Ecto neural progenitor cell (in vitro differentiated cells): Measurements from ENCODE around the gene CAMTA1.
"Not testable (repeated sequence)": the region's sequence is repeated elsewhere in the genome, so short reads cannot be mapped to it uniquely, and the experiment has no call there.

Experiments used
- DNase-seq: peaks from one replicate; pipeline ENCODE4 v3.0.0-alpha.2; 2018; ENCODE audit warnings: low spot score

Gene CAMTA1, protein sequence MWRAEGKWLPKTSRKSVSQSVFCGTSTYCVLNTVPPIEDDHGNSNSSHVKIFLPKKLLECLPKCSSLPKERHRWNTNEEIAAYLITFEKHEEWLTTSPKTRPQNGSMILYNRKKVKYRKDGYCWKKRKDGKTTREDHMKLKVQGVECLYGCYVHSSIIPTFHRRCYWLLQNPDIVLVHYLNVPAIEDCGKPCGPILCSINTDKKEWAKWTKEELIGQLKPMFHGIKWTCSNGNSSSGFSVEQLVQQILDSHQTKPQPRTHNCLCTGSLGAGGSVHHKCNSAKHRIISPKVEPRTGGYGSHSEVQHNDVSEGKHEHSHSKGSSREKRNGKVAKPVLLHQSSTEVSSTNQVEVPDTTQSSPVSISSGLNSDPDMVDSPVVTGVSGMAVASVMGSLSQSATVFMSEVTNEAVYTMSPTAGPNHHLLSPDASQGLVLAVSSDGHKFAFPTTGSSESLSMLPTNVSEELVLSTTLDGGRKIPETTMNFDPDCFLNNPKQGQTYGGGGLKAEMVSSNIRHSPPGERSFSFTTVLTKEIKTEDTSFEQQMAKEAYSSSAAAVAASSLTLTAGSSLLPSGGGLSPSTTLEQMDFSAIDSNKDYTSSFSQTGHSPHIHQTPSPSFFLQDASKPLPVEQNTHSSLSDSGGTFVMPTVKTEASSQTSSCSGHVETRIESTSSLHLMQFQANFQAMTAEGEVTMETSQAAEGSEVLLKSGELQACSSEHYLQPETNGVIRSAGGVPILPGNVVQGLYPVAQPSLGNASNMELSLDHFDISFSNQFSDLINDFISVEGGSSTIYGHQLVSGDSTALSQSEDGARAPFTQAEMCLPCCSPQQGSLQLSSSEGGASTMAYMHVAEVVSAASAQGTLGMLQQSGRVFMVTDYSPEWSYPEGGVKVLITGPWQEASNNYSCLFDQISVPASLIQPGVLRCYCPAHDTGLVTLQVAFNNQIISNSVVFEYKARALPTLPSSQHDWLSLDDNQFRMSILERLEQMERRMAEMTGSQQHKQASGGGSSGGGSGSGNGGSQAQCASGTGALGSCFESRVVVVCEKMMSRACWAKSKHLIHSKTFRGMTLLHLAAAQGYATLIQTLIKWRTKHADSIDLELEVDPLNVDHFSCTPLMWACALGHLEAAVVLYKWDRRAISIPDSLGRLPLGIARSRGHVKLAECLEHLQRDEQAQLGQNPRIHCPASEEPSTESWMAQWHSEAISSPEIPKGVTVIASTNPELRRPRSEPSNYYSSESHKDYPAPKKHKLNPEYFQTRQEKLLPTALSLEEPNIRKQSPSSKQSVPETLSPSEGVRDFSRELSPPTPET (N-terminal part only)

DNA sequence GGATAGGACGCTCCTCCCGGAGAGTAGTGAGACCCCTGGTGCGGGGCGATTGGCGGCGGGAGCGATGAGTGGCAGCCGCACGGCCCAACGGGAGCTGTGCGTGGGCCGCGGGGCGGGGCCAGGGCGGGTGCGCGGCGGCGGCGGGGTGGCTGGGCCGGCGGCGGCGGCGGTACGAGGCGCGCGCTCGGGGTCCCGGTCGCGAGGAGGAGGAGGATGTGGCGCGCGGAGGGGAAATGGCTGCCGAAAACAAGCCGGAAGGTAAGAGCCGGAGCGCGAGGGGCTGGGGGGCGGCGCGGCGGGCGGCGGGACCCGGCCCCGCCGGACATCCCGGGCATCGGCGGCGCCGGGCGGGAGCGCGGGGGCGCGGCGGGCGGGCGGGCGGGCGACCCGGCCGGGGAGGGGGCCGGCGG is at the start of gene CAMTA1:
Gene CAMTA1 (plus strand): TSS at position 137 of the 410 bp plus-strand sequence. CDS start 77 bp downstream, at position 214.
- no peak for DNase-seq

DNA sequence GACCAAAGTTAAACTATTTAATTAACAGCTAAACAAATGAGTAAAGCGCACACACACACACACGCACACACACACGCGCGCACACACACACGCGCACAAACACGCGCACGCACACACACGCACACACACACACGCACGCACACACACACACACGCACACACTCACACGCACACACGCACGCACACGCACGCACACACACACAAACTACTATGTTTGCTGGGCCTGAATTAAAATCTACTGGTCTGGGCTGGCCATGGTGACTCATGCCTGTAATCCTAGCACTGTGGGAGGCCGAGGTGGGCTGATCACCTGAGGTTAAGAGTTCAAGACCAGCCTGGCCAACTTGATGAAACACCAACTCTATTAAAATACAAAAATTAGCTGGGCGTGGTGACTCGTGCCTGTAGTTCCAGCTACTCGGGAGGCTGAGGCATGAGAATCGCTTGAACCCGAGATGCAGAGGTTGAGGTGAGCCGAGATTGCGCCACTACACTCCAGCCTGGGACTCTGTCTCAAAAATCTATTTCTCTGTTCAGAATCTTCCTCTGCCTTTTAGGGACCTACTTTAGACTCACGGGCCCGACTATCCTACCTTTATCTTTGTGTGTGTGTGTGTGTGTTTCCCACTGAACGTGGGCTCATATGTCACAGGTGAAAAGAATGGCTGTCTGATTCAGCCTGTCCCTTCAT is 46.1 kb upstream of the CAMTA1 start:
- DNase-seq = no peak

DNA sequence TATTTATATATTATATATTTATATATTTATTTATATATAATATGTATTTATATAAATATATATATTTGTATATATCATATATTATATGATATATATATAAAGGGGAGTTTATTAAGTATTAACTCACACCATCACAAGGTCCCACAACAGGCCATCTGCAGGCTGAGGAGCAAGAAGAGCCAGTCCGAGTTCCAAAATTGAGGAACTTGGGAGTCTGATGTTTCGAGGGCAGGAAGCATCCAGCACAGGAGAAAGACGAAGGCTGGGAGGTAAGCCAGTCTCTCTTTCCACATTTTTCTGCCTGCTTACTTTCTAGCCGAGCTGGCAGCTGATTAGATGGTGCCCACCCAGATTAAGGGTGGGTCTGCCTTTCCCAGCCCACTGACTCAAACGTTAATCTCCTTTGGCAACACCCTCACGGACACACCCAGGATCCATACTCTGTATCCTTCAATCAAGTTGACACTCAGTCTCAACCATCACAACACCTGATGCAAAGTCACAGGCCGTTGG is 42.5 kb upstream of the CAMTA1 start:
- DNase-seq = not testable (repeated sequence)

DNA sequence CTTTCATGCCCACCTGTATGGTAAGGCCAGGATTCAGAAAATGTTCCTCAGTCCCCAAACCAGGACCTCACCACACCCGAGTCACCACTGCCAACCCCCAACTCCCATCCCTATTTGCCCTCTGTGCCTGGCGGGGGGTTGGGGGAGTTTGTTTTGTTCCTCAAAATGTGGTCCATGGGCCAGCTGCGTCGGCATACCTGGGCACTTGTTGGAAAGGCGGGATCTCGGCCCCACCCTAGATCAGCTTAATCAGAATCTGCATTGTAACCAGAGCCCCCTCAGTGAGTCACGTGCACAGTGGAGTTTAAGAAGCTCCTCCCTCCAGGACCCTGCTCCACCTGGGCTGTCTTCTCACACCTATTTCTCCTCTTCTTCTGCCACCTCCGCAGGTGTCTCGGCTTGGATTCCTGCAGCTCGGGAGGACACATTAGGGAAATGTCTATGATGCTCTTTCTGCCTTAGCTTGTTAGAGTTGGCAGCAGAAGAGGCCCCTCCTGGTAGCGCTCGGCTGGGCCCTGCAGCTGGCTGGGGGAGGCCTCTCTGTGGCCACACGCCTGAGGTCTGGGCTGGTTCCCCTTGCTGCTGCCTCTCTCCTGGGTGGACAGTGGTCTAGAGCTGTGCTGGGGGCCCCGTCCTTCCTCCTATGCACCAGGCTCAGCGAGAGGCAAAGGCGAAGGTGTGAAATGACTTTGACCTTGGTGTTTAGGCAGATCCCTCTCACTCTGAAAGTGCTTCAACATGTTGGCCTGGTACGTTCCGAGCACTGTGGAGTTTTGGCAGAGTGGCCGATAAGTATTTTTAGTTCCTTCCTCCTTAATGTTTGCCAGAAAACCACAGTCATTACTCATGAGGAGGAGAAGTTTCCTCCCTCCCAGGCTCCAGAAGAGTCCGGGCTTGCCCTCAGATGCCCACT is 41.8 kb upstream of the CAMTA1 start:
- no peak for DNase-seq

DNA sequence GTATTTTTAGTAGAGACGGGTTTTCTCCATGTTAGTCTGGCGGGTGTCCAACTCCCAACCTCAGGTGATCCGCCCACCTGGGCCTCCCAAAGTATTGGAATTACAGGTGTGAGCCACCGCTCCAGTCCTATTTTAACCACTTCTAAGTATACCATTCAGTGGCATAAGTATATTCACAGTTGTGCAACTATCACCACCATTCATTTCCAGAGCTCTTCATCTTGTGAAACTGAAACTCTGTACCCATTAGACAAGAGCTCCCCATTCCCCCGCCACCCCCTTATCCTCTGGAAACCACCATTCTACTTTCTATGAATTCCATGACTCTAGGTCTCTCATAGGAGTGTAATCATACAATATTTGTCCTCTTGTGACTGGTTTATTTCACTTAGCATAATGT is 40.2 kb upstream of the CAMTA1 start:
- DNase-seq = no peak

DNA sequence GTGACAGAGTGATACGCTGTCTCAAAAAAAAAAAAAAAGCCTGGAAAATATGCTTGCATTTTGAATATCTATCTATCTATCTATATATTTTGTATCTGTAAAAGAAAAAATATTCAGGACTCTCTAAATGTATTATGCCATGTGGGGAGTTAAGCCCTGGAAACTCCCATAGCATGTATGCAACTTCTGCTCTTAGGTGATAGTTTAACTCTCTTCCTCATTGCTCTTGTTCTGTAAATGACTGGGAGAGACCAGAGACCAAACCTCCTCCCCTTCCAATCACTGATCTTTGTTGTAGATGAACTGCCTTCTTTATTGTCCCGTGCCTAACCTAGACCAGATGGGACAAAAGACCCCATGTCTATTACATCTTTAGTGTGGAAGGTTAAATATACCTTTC is 37.6 kb upstream of the CAMTA1 start:
- DNase-seq = no peak

DNA sequence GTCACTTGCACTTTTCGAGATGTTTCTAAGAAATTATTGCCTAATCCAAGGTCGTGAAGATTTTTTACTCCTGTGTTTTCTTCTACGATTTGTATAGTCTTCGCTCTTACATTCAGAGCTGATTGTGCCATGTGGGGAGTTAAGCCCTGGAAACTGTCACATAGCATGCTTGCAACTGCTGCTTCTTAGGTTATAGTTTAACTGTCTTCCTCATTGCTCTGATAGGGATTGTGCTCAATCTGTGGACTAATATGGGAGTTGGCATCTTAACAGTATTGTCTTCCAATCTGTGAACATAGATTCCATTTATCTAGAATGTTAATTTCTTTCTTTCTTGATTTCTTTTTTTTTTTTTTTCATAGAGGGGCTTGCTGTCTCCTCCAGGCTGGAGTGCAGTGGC is 34.8 kb upstream of the CAMTA1 start:
- no peak for DNase-seq

DNA sequence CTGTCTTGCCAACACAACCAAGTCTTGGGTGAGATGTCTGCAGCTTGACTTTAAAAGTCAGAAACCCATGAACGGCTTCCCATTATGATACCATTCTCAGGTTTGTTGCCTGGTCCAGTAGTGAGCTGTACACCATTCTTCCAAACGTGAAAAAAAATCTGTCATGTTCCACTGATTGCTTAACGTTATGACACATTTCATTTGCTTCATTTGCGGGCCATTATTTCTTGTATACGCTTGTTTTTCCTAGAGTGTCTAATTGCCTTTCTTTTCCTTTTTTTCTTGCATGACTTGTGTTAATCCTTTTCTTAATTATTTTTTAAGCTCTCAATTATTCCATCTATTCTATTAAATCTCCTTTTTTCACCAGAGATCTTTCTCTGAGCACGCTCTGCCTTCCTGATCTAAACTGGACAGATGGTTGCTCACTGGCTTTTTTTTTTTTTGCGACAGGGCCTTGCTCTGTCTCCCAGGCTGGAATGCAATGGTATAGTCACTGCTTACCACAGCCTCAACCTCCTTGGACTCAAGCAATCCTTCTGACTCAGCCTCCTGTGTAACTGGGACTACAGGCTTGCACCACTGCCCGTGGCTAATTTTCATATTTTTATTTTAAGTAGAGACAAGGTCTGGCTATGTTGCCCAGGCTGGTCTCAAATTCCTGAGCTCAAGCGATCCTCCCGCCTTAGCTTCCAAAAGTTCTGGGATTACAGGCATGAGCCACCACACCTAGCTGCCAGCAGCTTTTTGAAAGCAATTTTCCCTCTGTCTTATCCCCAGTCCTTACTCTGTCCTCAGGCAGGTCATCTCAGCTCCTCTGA is 31.7 kb upstream of the CAMTA1 start:
- no peak for DNase-seq

DNA sequence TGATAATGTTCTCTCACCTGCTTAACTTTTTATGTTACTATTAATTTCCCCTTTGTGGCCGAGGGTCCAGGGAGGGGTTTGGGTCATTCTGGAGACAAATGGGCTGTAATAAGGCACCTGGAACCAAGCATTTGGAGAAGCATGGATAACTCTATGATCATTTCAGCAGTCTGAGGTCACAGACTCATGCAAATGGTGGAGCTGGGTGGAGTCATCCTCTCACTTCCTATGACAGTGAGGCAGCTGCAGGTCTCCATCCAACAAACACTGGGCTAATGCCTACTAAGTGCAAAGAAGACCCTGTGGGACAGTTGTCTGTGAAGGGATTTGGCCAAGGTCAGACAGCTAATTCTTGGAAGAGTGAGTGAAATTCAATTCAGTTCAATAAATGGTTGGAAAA is 28.8 kb upstream of the CAMTA1 start:
- no peak for DNase-seq

DNA sequence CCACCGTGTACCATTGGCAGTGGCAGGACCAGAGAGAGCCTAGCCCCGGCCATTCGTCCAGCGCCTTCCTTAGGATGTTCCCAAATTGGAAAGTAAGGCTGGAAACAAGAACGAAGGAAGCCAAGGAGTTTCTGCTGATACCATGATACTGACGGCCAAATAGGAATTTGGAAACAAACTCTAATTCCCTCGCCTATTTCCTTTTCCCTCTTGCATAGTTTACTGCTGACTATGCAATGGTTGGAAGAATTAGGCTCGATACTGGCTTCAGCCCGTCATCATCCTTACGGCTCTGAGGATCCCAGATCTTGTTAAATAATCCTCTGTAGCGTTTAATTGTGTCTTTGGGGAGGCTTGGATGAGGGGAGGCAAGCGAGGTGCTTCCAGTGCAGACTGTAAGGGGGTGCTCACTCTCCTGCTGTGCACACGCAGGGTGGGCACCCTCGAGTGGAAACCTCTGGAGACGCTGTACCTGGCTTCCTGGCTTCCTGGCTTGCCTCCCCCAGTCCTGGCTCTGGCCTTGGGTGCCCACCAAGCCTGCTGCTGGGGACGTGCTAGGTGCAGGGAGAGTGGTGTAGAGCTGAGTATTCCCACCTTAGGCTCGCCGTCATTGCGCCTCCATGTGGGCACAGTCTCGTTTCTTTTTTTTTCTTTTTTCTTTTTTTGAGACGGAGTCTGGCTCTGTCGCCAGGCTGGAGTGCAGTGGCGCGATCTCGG is 27.4 kb upstream of the CAMTA1 start:
- DNase-seq = no peak

DNA sequence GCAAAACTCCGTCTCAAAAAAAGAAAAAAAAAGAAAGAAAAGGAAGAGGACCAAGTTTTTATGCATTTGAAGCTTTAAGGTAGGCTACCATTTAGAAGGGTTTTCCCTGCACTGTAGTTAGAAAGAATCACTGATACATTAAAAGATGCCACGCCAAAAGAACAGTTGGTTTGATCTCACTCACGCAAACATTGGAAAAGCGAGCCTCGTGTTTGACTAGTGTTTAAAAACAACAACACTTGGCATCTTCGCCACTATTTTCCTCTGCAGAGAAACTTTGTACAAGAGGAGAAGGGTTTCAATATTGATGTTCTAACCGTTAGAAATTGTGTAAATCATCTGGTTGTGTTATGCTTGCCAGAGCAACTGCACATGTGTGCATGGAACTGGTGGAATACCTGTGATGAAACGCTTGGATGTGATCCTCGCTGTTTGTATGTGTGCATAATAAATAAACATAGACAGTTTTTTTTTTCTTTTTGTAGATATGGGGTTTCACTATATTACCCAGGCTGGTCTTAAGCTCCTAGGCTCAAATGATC is 24.0 kb upstream of the CAMTA1 start:
- DNase-seq = no peak

DNA sequence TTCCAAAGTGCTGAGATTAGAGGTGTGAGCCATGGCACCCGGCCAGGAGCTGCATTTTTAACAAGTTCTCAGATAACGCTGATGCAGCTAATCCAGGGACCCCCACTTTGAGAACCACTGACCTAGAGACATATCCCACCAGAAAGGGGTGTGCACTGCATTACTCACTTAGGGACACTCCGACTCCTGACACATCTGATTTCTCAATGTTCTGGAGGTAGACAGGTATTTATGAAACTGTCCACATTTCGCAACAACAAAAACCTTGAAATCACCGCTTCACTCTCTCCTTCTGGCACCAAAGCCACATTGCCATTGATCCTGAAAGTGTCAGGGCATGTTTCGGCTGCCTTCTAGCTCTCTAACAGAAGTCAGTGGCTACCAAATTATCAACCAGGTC is 23.2 kb upstream of the CAMTA1 start:
- no peak for DNase-seq

DNA sequence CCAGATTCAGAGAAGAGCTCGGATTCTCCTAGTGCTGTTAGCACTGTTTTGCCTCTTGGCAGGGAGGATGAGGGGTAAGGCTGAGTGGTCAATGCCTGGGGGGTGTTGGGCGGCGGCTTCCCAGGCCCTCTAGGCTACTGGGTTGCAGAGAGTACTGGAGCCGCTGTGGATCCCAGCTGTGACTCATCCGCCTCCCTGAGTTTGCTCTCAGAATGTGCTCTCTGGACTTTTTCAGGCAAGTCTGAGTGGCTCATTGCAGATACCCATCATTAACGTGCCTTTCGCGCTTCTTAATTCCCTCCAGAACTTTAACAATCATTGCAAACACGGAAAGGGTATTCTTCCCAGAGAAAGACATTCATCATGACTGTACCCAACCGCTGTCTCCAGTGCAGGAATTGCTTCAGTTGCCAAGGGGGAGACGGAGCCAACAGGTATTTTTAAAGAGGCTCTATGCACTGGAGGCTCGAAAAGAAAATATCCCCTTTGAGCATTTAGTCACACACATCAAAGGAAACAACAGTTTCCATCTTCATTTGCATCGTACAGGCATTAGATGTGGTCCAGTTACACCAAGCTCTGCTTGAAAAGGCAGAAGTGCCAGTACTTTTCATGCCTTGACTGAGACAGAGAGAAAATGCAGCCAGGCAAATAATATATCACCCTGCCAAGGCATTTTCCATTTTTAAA is 14.4 kb upstream of the CAMTA1 start:
- peak; percentile 58 for DNase-seq

DNA sequence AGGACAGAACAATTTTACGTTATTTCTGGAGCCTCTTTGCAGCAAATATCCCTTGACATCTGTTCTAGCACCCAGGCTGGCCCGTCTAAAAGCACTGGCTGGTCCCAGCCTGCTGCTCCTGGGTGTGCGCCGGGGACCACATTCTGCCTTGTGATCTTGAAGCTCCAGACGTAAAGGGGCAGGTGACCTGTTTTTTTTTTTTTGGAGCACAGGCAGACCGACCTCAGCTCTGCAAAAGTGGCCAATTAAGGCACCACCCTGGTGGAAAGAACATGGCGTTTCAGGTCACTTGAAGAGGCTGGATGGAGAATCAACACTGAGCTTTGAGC is 13.8 kb upstream of the CAMTA1 start:
- no peak for DNase-seq

DNA sequence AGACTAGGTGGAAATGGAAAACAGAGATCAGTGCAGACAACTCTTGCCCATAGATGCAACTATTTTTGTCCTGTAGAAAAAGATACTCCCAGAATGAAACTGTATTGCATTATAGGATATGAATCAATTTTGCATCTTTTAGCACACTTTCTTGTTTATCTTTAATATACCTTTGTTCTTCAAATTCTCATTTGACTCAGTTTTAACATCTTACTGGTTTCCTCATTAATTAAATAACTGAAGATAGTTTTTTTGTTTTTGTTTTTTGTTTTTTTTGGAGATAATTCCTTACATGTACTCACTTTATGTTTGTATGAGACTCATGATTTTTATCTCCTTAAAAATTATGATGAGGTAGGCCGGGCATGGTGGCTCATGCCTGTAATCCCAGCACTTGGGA is 10.9 kb upstream of the CAMTA1 start:
- DNase-seq = no peak

DNA sequence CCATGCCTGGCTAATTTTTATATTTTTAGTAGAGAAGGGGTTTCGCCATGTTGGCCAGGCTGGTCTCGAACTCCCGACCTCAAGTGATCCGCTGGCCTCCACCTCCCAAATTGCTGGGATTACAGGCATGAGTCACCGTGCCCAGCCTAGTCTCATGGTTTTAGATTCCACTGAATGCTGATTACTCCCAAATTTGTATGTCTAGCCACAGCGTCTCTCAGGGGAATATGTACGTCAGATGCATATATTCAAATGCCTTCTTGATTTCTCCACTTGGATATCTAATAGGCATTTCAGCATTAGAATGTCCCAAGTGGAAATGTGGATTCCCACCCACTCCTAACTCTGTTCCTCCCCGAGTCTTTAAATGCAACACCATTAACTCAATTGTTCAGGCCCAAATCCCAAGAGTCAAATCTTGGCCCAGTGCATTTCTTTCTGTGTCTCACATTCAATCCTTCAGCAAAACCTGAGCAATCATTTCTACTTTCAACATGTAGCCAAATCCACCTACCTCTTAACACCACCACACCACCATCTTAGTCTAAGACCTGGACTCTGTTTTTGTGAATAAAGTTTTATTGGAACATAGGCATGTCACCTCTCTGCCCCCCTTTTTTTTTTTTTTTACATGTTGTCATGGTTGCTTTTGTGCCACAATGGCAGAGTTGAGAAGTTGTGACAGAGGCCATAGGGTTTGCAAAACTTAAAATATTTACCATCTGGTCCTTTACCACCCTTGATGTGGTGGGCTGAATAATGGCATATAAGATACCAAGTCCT is 9.8 kb upstream of the CAMTA1 start:
- no peak for DNase-seq

DNA sequence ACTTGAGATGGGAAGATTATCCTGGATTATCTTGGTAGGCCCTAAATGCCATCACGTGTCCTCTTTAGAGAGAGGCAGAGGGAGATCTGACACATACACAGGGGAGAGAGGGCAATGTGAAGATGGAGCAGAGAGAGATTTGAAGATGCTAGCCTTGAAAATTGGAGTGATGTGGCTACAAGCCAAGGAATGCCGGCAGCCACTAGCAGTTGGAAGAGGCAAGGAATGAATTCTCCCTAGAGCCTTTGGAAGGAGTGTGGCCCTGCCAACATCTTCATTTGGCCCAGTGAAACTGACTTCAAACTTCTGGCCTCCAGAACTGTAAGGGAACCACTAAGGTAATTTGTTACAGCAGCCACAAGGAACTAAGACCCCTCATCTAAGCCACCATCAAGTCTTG is 8.9 kb upstream of the CAMTA1 start:
- no peak for DNase-seq
